HG02884 (cell line): ENCODE results near the gene DHCR7.

Experiments used
- ATAC-seq: cut with Tn5 transposase; IDR thresholded peaks from one replicate; pipeline ENCODE4 v1.9.1; 2021; ENCODE audit warnings: mild to moderate bottlenecking, moderate library complexity; ENCODE audit not compliant: unreplicated experiment

Gene DHCR7, protein sequence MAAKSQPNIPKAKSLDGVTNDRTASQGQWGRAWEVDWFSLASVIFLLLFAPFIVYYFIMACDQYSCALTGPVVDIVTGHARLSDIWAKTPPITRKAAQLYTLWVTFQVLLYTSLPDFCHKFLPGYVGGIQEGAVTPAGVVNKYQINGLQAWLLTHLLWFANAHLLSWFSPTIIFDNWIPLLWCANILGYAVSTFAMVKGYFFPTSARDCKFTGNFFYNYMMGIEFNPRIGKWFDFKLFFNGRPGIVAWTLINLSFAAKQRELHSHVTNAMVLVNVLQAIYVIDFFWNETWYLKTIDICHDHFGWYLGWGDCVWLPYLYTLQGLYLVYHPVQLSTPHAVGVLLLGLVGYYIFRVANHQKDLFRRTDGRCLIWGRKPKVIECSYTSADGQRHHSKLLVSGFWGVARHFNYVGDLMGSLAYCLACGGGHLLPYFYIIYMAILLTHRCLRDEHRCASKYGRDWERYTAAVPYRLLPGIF

DNA sequence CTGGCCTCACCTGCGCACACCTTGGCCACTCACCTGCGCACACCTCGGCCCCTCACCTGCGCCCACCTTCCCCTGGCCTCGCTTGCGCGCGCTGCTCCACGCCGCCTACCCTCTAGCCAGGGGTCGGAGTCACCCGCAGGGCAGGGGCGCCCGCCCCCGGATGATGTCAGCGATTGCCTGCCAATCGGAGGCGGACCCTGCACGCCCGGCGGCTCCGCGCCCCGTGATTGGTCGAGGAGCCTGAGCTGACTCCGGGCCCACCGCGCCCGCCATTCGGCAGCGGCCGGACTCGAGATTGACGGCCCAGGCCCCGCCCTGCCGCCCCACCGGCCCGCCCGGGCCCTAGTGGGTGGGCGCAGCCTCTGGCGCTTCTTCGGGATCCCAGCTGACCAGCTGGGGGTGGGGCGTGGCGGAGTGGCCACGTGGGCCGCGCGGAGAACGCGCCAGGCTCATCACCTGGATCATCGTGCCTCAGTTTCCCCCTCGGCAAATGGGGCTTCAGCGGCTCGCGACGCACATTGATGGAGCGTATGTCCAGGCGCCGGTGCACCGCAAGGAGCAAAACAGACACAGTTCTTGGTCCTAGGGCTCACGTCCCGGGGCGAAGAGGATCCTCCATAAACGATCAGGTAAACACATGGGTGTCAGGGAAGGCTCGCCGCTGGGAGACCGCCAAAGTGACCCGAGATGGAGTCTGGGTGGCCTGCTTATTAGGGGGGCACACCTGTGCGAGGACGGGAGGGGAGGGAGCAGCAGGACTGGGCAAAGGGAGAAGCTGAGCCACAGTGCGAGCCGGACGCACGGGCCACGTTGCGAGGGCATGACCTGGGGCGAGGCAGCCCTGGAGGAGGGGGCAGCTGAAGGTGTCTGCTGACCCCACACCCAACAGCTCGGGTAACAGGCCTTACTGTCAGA, at the start of gene DHCR7:
Gene DHCR7 (minus strand): TSS at position 137 of the 915 bp plus-strand sequence. CDS start 3,441 bp downstream, outside the sequence.
- peak; percentile 74 for ATAC-seq

DNA sequence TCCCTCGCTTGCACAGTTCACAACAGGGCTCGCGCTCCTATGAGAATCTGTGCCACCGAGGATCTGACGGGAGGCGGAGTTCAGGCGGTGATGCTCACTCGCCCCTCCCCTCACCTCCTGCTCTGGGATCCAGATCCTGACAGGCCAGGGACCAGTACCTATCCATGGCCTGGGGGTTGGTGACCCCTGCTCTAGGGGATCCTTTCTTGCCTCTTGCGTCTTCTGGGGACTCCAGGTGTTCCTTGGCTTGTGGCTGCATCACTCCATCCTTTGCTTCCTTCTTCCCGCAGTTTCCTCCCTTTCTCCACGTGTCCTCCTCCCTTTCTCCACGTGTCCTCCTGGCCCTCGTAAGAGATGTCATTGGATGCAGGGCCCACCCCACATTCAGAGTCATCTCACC, 48.2 kb upstream of the DHCR7 start:
- ATAC-seq: no peak

DNA sequence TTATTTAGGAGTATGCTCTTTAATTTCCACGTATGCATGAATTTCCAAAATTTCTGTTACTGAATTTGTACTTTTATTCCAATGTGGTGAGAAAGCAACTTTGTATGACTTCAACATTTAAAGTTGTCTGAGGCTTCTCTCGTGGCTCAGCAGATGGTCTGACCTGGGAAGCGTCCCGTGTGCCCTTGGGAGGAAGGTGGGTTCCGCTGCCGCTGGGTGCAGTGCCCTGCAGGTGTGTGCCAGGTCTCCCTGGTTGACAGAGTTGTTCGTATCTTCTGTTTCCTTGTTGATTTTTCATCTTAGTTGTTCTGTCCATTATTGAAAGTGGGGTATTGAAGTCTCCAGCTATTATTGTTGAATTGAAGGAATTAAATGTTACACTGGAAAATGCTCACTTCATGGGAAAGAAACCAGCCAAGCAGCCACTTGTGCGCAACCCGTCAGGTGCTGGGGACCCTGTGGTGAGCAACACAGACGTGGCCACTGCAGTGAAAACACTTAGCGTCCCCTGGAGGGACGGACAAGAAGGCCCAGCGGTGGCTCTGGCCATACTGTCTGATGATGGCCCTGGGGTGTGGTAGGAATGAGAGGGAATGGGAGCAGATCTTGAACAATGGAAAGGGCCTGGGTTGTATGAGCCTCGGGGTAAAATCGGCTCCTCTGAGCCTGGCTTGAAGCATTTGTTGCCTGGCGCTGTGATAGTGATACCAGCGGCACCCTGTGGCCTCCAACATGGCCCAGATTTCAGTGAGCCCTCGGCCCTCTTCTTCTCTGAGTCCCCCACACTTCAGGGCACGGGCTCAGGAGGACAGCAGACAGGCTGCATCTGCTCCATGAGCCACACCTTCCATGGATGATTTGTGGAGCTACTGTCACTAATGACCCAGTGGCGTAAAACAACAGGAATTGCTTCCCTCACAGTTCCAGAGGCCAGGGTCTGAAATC, 47.4 kb upstream of the DHCR7 start:
- no peak for ATAC-seq

DNA sequence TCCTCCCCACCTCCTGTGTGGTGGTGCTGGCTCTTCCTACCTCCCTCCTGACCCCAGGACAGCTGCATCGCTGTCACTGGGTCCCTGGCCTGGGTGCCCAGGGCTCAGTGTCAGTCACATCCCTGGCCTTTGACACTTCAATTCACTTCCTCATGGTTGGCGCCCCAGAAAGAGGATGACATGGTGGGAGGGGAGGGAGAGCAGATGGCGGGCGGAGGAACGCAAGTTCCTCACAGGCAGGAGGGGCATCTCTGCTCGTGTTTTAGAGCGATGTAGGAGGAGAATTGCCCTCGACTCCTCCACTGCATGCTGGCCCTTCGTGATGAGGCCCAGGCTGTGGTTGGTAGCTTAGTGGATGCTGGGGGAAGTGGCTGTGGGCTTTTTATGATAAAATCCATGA, 43.7 kb upstream of the DHCR7 start:
- no peak for ATAC-seq

DNA sequence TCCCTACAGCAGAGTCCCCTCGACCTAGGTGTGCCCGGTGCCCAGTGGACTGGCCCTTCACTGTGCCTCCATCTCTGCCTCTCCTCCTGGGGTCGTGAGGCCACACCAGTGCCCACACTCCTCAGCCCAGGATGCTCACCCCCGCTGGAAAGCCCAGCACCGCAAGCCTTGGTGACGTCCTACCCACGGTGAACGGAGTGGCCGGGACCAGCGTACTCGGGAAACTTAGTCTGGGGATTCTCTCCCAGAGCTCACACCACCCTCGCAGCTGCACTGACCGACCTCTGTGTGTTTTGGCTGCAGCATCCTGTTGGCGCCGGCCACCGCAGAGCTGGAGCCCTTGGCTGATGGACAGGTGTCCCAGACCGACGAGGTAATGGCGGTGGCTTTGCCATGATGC, 43.3 kb upstream of the DHCR7 start:
- ATAC-seq: no peak

DNA sequence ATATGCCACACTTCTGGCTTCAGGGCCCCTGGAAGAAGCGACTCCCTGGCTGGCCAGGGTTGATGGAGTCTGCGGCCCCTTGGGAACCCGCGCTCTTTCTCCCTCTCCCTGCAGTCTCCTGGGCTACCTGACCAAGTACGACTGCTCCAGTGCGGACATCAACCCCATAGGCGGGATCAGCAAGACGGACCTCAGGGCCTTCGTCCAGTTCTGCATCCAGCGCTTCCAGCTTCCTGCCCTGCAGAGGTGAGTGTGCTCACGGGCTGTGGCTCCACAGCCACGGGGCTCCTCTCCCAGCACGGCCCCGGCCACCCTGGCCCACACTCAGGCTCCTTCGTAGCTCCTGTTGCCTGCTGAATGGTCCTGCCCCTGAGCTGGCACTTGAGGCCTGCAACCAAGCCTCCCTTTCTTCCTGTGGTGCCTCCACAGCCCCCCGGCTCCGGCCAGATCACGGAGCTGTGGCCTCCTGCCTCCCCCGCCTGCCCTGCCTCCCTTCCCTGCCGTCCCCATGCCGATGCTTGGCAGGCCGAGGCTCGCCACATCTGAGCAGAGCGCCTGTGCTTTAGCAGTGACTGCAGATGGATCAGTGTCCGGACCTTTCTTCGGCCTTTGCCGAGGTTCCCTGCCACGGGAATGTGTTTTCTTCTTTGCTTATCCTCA, 42.7 kb upstream of the DHCR7 start:
- ATAC-seq: no peak

DNA sequence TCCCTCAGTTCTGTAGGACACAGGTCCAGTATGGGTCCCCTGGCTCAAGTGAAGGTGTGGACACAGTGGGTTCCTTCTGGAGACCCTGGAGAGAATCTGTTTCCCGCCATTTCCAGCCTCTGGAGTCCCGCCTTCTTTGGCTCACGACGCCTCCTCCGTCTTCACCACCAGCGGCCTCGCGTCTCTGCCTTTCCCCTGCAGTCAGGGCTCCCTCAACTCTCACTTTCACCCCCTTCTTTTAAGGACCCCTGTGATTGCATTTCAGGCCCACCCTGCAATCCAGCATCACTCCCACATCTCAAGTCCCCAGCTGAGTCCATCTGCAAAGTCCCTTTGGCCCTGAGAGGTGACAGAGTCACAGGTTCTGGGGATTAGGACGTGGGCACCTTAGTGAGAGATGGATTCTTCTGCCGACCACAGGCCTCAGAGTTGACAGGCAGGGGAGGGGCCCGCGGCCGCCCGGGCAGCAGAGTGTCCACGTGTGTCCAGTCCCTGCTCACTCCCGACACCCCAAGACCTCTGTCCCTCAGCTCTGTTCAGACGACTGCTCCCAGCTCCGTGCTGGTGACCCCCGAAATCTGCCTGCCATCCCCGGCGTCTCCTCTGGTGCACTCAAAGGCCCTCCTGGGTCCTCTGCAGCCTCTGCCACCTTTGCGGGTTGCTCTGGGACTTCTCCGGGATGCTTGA, 42.0 kb upstream of the DHCR7 start:
- ATAC-seq: no peak

DNA sequence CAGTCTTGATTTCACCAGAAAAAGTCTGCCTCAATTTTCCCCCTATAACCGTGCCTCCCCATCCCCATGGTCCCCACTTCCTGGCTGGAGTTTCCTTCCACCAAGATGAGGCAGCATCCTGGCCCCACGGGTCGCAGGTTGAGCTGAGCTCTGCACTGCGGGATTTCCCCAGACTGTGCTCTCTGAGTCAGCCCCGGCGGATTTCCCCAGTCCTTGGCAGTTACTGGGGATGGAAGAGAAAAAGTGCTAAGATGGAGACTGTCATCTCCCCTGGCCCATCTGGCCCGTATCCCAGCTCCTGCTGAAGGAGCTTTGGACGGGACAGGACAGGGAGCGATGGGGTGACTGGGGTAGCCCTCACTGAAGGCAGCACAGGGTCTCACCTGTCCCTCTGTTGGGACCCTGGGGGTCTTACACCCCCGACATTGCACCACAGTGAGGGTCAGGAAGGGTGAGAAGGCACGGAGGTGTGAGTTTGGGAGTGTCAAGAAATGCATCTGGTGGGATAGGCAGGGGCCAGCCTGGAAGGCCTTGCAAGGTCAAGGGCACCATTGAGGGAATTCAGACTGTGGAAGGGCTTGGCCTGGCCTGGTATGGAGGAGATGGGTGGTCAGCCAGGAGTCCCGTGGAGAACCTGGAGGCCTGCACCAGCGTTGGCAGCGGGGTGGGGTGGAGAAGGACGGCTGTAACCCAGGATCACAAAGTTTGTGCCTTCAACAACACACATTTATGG, 41.3 kb upstream of the DHCR7 start:
- ATAC-seq: no peak

DNA sequence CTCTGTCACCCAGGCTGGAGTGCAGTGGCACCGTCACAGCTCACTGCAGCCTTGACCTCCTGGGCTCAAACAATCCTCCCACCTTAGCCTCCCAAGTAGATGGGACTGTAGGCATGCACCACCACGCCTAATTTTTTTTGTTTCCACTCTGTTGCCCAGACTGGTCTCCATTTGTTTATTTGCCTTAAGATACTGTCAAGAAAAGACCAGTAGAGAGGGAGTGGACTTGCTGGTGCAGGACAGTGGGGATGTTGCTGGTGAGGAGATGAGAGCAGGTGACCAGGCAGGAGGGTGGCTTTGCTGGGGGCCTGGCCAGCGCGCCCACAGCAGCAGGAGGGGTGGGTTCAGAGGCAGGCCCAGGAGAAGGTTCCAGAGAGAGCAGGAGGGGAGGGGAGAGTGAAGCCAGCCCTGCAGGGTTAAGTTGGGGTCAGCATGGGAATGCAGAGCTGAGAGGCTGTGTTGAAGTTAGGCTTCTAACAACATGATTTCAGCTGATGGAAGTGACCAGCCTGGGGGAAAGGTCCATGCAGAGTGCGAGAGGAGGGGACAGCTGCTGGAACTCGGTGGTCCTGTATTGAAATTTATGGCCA, 40.6 kb upstream of the DHCR7 start:
- ATAC-seq: no peak

DNA sequence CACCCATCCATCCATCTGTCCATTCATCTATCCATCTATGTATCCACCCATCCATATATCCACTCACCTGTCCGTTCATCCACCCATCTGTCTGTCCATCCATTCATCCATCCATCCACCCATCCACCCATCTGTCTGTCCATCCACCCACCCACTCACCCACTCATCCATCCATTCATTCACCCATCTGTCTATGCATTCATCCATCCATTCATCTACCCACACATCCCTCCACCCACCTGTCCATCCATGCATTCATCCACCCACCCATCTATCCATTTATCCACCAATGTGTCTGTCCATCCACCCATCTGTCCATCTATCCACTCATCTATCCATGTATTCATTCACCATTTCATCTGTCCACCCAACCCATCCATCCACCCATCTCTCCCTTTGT, 38.1 kb upstream of the DHCR7 start:
- ATAC-seq: no peak

DNA sequence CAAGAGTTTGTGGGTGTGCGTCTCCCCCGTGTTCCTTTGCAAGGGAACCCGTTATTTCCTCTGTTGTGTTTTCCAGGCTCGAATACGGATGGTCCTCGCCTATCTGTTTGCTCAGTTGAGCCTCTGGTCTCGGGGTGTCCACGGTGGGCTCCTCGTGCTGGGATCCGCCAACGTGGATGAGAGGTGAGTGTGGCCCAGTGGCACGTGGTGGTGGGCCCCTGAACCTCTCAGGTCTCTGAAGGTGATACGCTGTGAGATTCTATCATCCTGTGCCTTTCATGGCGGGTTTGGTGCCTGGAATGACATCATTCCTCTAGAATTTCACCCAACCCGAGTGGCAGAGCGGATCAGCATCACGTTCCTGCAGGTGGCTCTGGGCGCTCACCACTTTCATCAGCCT, 37.3 kb upstream of the DHCR7 start:
- ATAC-seq: no peak

DNA sequence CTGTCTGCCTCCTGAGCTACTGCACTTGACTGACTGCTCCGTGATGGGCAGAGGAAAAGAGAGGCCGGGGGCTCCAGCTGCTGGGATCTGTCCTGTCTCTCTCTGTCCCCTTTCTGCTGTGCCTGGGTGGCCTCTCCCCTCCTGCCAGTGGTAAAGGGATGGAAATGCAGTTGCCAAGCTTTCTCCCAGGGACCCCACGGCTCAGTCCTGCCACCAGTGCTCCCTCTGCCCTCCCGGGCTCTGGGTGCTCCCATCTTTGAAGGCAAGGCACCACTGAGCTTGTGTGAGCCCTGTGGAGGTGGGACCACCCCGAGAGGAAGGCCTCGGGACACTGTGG, 36.8 kb upstream of the DHCR7 start:
- no peak for ATAC-seq

DNA sequence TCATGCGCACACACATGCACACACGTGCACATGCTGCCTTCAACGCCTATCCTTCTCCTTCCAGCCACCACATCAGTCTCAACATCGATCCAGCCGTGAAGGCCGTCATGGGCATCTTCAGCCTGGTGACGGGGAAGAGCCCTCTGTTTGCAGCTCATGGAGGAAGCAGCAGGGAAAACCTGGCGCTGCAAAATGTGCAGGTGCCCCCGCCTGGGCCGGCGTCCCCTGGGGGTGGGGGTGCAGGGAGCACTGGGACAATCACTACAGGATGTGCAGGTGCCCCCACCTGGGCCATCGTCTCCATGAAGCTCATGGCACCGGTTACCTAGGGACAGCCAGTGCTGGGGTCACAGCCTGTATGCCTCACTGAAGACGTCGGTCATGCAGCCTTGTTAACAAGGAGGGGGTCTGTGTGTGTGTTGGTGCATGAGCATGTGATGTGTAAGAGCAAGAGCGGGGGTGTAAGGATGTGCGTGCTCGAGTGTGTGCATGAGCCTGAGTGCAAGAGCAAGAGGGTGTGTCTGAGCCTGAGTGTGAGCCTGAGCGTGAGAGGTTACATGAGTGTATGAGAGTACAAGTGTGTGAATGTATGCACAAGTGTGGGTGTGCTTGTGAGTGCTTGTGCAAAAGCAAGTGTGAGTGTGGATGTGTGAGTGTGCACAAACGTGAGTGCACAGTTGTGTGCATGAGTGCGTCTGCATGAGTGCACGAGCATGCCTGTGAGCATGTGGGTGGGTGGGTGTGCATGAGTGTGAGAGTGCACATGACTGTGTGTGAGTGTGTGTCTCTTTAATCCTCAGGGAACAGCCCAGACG, 36.3 kb upstream of the DHCR7 start:
- ATAC-seq: no peak

DNA sequence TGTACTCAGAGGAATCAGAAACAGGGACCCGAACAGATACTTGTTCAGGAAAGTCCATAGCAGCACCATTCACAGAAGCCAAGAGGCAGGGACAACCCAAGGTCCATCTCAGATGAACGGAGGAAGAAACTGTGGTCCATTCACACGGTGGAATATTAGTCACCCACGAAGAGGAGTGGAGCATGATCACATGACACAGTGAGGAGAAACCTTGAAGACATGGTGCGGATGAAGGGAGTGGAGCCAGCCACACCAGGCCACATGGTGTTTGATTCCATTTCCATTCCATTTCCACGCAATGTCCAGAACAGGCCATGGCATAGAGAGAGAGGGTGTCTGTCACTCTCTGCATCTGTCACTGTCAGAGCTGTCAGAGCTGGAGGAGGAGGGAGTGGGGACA, 35.5 kb upstream of the DHCR7 start:
- no peak for ATAC-seq

DNA sequence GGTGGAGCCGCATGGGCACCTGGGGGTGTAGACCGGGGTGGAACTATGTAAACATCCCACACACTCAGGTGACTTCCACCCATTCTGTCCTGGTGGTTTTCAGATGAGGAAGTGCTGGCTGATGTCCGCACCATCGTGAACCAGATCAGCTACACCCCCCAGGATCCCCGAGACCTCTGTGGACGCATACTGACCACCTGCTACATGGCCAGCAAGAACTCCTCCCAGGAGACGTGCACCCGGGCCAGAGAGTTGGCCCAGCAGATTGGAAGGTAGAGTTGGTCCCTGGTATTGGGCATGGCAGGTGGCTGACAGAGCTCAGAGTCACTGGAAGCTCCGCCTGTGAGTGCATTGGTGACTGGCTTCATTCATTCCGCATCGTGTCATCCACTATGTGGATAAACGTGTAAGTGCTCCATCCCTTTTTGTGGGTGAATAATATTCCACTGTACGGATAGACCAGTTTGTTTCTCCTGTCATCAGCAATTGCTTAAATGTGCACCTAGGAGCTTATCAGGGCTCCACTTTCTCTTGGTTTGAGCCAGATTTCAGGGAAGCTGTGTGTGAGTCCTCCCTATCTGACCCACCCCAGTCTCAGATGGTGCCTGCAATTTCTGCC, 34.7 kb upstream of the DHCR7 start:
- no peak for ATAC-seq

DNA sequence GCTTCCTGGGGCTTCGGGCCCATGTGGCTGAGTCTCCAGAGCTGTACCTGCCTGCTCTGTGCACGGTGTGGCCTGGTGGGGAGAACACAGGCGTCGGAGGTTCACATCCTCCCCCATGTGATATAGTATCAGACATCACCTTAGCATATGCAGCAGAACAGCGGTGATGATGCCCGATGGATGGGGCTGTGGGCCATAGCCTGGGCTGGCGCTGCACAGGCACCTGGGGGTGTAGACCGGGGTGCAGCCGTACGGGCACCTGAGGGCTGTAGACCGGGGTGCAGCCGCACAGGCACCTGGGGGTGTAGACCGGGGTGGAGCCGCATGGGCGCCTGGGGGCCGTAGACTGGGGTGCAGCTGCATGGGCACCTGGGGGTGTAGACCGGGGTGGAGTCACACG, 34.0 kb upstream of the DHCR7 start:
- no peak for ATAC-seq
